BE2C (cell line): ENCODE measurements around the gene RMI2.
"Not testable (repeated sequence)": the region's sequence is repeated elsewhere in the genome, so short reads cannot be mapped to it uniquely, and the experiment has no call there.

Experiments
- DNase-seq: peaks from one replicate; pipeline ENCODE4 v3.0.0-alpha.2; 2020
- H3K27me3 ChIP-seq: fragments of 250-450 bp; sonication (Bioruptor Pico); 2 replicates; pipeline ENCODE4 v1.5.1; 2020; ENCODE audit warnings: mild to moderate bottlenecking
- H3K36me3 ChIP-seq: fragments of 250-450 bp; sonication (Bioruptor Pico); 2 replicates; pipeline ENCODE4 v1.5.1; 2020; ENCODE audit warnings: mild to moderate bottlenecking
- H3K4me1 ChIP-seq: fragments of 250-450 bp; sonication (Bioruptor Pico); 2 replicates; pipeline ENCODE4 v1.5.1; 2020
- H3K4me3 ChIP-seq: 2 replicates; pipeline ENCODE4 v1.5.1; 2011; ENCODE audit warnings: low read depth, low read length
- H3K9me3 ChIP-seq: fragments of 250-450 bp; sonication (Bioruptor Pico); 2 replicates; pipeline ENCODE4 v1.5.1; 2020
- CTCF ChIP-seq: IDR thresholded peaks from 2 replicates; pipeline ENCODE4 v1.5.1; 2012; ENCODE audit warnings: mild to moderate bottlenecking, low read depth, low read length

The RMI2 gene

DNA sequence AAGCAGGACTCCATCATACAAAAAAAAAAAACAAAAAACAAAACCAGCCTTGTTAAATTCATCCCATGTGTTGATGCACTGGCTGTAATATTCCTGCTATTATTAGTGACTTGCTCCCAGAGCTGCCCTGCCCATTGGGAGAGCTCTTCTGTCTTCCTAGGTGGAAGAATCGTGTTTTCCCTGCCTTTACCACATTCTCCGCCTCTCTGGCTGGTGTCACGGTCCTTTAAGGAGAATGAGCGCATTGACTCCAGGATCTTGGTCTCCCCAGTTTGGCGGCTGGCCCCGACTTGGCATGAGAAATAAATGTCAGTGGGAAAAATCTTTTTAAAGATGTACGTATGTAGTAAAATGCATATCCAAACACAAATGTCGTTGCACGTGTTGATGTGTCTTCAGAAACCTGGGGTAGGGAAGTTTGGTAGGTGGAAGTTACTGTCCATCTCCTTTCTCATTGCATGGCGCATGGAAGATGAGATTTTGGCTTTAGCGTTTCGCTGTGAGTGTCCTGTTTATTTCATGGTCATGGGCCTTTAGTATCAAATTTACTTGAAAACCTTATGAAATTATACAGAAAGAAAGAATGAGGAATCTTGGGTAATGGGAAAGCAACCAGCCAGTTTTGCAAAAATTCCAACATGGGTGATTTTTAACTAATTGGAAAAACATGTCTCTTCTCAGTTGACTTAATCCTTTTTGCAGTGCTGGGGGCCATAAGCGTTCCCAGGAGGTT, 15.5 kb downstream of the RMI2 start:
- no peak for DNase-seq
- no peak for TF ChIP-seq CTCF
- Histone ChIP-seq H3K27me3 (no peaks in the 10 kb centered on the region), H3K36me3 (no peaks in the 10 kb centered on the region), H3K4me3 (no peak overlapping the region), H3K9me3 (no peaks in the 10 kb centered on the region), H3K4me1 (no peaks in the 10 kb centered on the region)

- Histone ChIP-seq H3K9me3 (no peaks in the 10 kb centered on the region), H3K4me1 (no peaks in the 10 kb centered on the region), H3K36me3 (no peaks in the 10 kb centered on the region), H3K27me3 (no peaks in the 10 kb centered on the region), H3K4me3 (no peak overlapping the region)
- no peak for TF ChIP-seq CTCF
- DNase-seq = no peak
These were observed 16.6 kb downstream of the RMI2 start for GRCh38 chr16:11361701-11362451.

DNA sequence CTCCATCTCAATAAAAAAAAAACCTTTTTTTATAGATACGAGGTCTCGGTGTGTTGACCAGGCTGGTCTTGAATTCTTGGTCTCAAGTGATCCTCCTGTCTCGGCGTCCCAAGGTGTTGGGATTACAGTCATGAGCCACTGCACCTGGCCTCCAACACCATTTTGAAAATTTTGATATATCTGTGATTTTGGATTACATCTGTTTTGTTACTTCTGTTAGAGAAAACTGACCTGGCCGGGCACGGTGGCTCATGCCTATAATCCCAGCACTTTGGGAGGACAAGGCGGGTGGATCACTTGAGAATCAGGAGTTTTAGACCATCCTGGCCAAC, 18.6 kb downstream of the RMI2 start:
- no peak for TF ChIP-seq CTCF
- no peaks in the 10 kb centered on the region for H3K9me3 ChIP-seq
- no peaks in the 10 kb centered on the region for H3K27me3 ChIP-seq
- no peaks in the 10 kb centered on the region for H3K36me3 ChIP-seq
- no peak for DNase-seq
- no peak overlapping the region for H3K4me3 ChIP-seq
- H3K4me1 ChIP-seq = no peaks in the 10 kb centered on the region

GRCh38 chr16:11367483-11367906, 22.2 kb downstream of the RMI2 start:
- Histone ChIP-seq H3K36me3 (no peaks in the 10 kb centered on the region), H3K9me3 (no peaks in the 10 kb centered on the region), H3K4me1 (no peaks in the 10 kb centered on the region), H3K27me3 (no peaks in the 10 kb centered on the region), H3K4me3 (no peak overlapping the region)
- no peak for TF ChIP-seq CTCF
- DNase-seq = no peak

DNA sequence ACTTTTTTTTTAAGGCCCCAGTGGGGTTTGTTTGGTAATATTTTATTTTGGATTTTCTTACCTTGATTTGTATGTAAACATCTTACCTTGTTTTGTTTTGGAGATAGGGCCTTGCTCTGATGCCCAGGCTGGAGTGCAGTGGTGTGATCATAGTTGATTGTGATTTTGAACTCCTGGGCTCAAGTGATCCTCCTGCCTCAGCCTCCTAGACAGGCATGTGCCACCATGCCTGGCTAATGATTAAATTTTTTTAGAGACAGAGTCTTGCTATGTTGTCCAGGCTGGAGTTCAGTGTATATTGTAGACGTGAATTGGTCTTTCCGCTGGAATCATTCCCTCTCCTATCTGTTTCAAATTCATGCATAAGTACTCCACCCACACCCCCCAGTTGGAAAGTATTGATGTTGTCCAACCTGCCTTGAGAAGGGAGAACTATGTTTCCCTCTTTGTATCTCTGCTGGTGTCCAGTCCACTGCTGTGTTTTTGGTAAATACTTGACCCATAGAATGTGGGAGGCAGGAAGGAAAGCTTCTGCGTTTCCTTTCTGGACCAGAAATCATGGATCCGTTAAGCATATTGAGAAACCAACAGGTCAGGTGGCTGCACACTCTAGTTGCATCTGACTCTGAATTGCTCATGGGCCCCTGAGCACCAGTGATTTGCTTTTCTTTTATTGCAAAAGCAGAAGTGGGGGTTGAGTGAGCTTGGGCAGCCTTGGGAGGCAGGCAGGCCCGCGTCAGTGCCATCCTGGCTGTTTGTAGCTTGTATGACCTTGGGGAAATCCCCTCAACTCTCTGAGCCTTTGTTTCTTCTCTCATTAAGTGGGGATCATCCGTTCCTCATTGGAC, 25.0 kb downstream of the RMI2 start:
- H3K4me1 ChIP-seq = no peaks in the 10 kb centered on the region
- DNase-seq = no peak

DNA sequence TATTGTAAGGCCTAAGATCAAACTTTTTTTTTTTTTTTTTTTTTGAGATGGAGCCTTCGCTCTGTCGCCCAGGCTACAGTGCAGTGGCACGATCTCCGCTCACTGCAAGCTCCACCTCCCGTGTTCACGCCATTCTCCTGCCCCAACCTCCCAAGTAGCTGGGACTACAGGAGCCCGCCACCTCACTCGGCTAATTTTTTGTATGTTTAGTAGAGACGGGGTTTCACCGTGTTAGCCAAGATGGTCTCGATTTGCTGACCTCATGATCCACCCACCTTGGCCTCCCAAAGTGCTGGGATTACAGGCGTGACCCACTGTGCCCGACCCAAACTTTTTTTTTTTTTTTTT, 25.6 kb downstream of the RMI2 start:
- H3K9me3 ChIP-seq, H3K36me3 ChIP-seq, DNase-seq, H3K4me1 ChIP-seq, H3K27me3 ChIP-seq, H3K4me3 ChIP-seq: not testable (repeated sequence)

More for the DNA sequence above, 25.0 kb downstream of the RMI2 start:
- no peaks in the 10 kb centered on the region for H3K27me3 ChIP-seq
- no peak for TF ChIP-seq CTCF
- no peaks in the 10 kb centered on the region for H3K36me3 ChIP-seq
- H3K9me3 ChIP-seq = no peaks in the 10 kb centered on the region
- H3K4me3 ChIP-seq = no peak overlapping the region
